HCT116 (cell line): ENCODE data around the gene HHAT.

Source experiments
- EGR1 ChIP-seq: IDR thresholded peaks from 2 replicates; pipeline ENCODE4 v1.6.1; 2012; ENCODE audit warnings: low read depth
- EZH2 ChIP-seq: fragments of 200-600 bp; sonication (generic); IDR thresholded peaks from 2 replicates; pipeline ENCODE4 v1.6.1; 2017; ENCODE audit warnings: antibody characterized with exemption, mixed run types
- EZH2phosphoT487 ChIP-seq: fragments of 200-600 bp; IDR thresholded peaks from 2 replicates; pipeline ENCODE4 v1.6.1; 2018; ENCODE audit warnings: antibody characterized with exemption, borderline replicate concordance
- JUND ChIP-seq: IDR thresholded peaks from 2 replicates; pipeline ENCODE4 v1.6.1; 2012
- POLR2A ChIP-seq: IDR thresholded peaks from 2 replicates; pipeline ENCODE4 v1.7.0; 2011; ENCODE audit warnings: borderline replicate concordance; ENCODE audit not compliant: insufficient read depth, insufficient read length; ENCODE audit errors: extremely low read depth
- POLR2AphosphoS5 ChIP-seq: IDR thresholded peaks from 2 replicates; pipeline ENCODE4 v1.6.1; 2011; ENCODE audit warnings: mild to moderate bottlenecking, low read depth, low read length, moderate library complexity
- RAD21 ChIP-seq: IDR thresholded peaks from 2 replicates; pipeline ENCODE4 v1.6.1; 2012; ENCODE audit warnings: low read depth, mild to moderate bottlenecking
- SIN3A ChIP-seq: IDR thresholded peaks from 2 replicates; pipeline ENCODE4 v1.6.1; 2012; ENCODE audit warnings: low read depth
- TF ChIP-seq, protein P1 (sequence below), 3 experiments: fragments of 200-600 bp in 1 of 3; sonication (generic) in 1 of 3; IDR thresholded peaks in 2 of 3; conservative IDR thresholded peaks in 1 of 3; 2 replicates each; pipeline ENCODE4 v1.5.1; 2012 to 2017; ENCODE audit warnings: low read depth in 2 of 3, low read length in 2 of 3, antibody characterized with exemption in 1 of 3, borderline replicate concordance in 1 of 3, control low read depth in 1 of 3, mild to moderate bottlenecking in 1 of 3, mixed read lengths in 1 of 3, mixed run types in 1 of 3, moderate library complexity in 1 of 3; ENCODE audit not compliant: insufficient read depth in 1 of 3

DNA sequence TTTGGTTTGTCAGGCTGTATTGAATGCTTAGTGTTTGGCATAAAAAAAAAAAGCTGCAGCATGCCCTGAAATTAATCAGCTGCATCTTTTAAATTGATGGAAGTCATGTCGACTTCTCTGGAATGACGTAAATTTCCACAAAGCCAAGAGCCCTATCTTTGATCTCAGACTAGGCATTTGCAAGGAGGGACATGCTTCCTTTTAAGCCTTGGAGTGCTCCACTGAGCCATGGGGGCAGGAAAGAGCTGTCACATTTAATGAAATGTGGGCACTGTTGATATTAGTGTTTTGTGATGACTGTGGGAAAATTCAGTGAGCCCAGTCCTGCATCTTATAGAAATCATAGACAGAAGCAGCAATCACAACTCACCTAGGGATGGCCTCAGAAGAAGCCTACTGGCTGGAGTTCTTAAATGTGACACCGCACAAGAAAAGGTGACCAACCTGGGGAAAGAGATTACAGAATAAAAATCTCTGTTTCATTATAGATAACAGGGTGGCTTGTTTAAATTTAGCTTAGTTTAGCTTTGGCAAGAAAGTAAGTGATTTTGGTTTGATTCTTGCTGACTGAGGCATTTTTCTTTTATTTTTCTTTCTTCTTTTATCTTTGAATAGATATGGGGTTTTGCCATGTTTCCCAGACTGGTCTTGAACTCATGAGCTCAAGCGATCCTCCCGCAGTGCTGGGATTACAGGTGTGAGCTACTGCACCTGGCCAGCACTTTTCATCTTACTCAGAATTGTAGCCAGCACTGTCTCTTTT, 188.2 kb downstream of the HHAT start:
- TF ChIP-seq, protein P1, sequence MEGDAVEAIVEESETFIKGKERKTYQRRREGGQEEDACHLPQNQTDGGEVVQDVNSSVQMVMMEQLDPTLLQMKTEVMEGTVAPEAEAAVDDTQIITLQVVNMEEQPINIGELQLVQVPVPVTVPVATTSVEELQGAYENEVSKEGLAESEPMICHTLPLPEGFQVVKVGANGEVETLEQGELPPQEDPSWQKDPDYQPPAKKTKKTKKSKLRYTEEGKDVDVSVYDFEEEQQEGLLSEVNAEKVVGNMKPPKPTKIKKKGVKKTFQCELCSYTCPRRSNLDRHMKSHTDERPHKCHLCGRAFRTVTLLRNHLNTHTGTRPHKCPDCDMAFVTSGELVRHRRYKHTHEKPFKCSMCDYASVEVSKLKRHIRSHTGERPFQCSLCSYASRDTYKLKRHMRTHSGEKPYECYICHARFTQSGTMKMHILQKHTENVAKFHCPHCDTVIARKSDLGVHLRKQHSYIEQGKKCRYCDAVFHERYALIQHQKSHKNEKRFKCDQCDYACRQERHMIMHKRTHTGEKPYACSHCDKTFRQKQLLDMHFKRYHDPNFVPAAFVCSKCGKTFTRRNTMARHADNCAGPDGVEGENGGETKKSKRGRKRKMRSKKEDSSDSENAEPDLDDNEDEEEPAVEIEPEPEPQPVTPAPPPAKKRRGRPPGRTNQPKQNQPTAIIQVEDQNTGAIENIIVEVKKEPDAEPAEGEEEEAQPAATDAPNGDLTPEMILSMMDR (IDR thresholded peaks at IDR 0.05 in 2 of 3, conservative IDR thresholded peaks at IDR 0.05 in 1 of 3; ENCODE audit: borderline replicate concordance in 1 of 3, insufficient read depth in 1 of 3, low read depth in 2 of 3, low read length in 2 of 3) = no peak
- no peak for TF ChIP-seq EZH2phosphoT487
- no peak for TF ChIP-seq SIN3A
- TF ChIP-seq EGR1 = no peak
- no peak for TF ChIP-seq POLR2A
- TF ChIP-seq RAD21 = no peak
- no peak for TF ChIP-seq EZH2
- no peak for TF ChIP-seq POLR2AphosphoS5
- TF ChIP-seq JUND = no peak
